ENCODE measurements around the gene C17orf67. TPM values are rescaled to one million over a fixed set of nuclear protein-coding genes. Genes with fewer than 3 reads are reported as not detected.

C17orf67 gene
- polyA plus RNA-seq, 2 of the 4 experiments (the other 2 are of a cell fraction) = 1.8 to 2.6 TPM

GRCh38 chr17:56751145-56751738, 82.5 kb downstream of the C17orf67 start:
- TF ChIP-seq FOSL2 (IDR thresholded peaks at IDR 0.05) (no peak), FOSL2 (CRISPR knock-in tag; IDR thresholded peaks at IDR 0.05) (no peak), MAFK (IDR thresholded peaks at IDR 0.05; ENCODE audit: partially characterized antibody) (no peak), HOXB13 (CRISPR knock-in tag; IDR thresholded peaks at IDR 0.05; ENCODE audit: low read depth) (no peak), RCOR1 (IDR thresholded peaks at IDR 0.05; ENCODE audit: low read depth, low read length) (no peak), HES2 (IDR thresholded peaks at IDR 0.05) (no peak), BCL3 (IDR thresholded peaks at IDR 0.05) (no peak), NFE2L2 (conservative IDR thresholded peaks at IDR 0.05; ENCODE audit: low read length) (no peak), ZNF302 (CRISPR knock-in tag; IDR thresholded peaks at IDR 0.05) (no peak)
- no peak overlapping the region for H3K4me3 ChIP-seq
- DNase-seq (ENCODE audit: low read depth in 1 of 2, low spot score in 1 of 2) (no peak), ATAC-seq (no peak), FAIRE-seq (no peak)
- no peaks in the 10 kb centered on the region for H3K9me3 ChIP-seq
- peaks cover 15% of the 10 kb centered on the region for H3K4me1 ChIP-seq
- ChIA-PET CTCF (interaction anchor here (1.3 to 5.9 kb wide), 5 partner anchors 13 to 159 kb away, joined by 3 to 40 read pairs (median 10); partner anchors contain the start of gene NOG), POLR2A (no interaction called here)
- H3K27ac ChIP-seq = no peak overlapping the region
- H3K4me2 ChIP-seq = no peak overlapping the region
- WGBS (ENCODE audit: missing lambda C conversion rate) = 63% methylated on average over 6 of the region's 6 CpGs

GRCh38 chr17:56744721-56745120, 89.0 kb downstream of the C17orf67 start:
- FAIRE-seq (no peak), ATAC-seq (no peak), DNase-seq (ENCODE audit: low read depth in 1 of 2, low spot score in 1 of 2) (no peak)
- Histone ChIP-seq H3K4me1 (no peaks in the 10 kb centered on the region), H3K9me3 (peaks cover 3% of the 10 kb centered on the region; the same call in 1 of the 3 replicates), H3K4me3 (no peak overlapping the region), H3K4me2 (no peak overlapping the region), H3K27ac (no peak overlapping the region)
- 58% methylated on average over 7 of the region's 7 CpGs for whole genome bisulfite sequencing (ENCODE audit: missing lambda C conversion rate)
- ChIA-PET CTCF (interaction anchor here (0.9 kb wide), 1 partner anchor 27 kb away, joined by 6 read pairs; no protein-coding TSS in a partner anchor), POLR2A (interaction anchor here (0.6 kb wide), 1 partner anchor 308 kb away, joined by 3 read pairs; no protein-coding TSS in a partner anchor)
- TF ChIP-seq FOSL2 (IDR thresholded peaks at IDR 0.05) (no peak), FOSL2 (CRISPR knock-in tag; IDR thresholded peaks at IDR 0.05) (no peak), MAZ (IDR thresholded peaks at IDR 0.05; ENCODE audit: borderline replicate concordance, low read depth, low read length) (no peak), USF2 (IDR thresholded peaks at IDR 0.05) (no peak), RCOR1 (IDR thresholded peaks at IDR 0.05; ENCODE audit: low read depth, low read length) (no peak), ELK1 (IDR thresholded peaks at IDR 0.05; ENCODE audit: low read depth, low read length) (no peak), EP300 (IDR thresholded peaks at IDR 0.05) (no peak), EHMT2 (IDR thresholded peaks at IDR 0.05; ENCODE audit: low read depth) (no peak), BHLHE40 (IDR thresholded peaks at IDR 0.05; ENCODE audit: low read depth, low read length) (no peak), E2F6 (IDR thresholded peaks at IDR 0.05; ENCODE audit: borderline replicate concordance, low read depth) (no peak), HOXB13 (CRISPR knock-in tag; IDR thresholded peaks at IDR 0.05; ENCODE audit: low read depth) (no peak), TP53 (CRISPR knock-in tag; IDR thresholded peaks at IDR 0.05) (no peak), HEYL (CRISPR knock-in tag; IDR thresholded peaks at IDR 0.05) (no peak), MAFK (IDR thresholded peaks at IDR 0.05; ENCODE audit: partially characterized antibody) (no peak), HMGXB4 (CRISPR knock-in tag; IDR thresholded peaks at IDR 0.05; ENCODE audit: borderline replicate concordance) (no peak), ZNF302 (CRISPR knock-in tag; IDR thresholded peaks at IDR 0.05) (no peak), JUNB (IDR thresholded peaks at IDR 0.05) (no peak), GATA3 (IDR thresholded peaks at IDR 0.05; ENCODE audit: borderline replicate concordance) (no peak)

All from A549 (cell line).